Measurements from ENCODE around the gene BIRC5.
A peak's percentile ranks its signal among the peaks of the same experiment; 100 is the strongest.
"Not testable (repeated sequence)": the region's sequence is repeated elsewhere in the genome, so short reads cannot be mapped to it uniquely, and the experiment has no call there.

BIRC5 gene

DNA sequence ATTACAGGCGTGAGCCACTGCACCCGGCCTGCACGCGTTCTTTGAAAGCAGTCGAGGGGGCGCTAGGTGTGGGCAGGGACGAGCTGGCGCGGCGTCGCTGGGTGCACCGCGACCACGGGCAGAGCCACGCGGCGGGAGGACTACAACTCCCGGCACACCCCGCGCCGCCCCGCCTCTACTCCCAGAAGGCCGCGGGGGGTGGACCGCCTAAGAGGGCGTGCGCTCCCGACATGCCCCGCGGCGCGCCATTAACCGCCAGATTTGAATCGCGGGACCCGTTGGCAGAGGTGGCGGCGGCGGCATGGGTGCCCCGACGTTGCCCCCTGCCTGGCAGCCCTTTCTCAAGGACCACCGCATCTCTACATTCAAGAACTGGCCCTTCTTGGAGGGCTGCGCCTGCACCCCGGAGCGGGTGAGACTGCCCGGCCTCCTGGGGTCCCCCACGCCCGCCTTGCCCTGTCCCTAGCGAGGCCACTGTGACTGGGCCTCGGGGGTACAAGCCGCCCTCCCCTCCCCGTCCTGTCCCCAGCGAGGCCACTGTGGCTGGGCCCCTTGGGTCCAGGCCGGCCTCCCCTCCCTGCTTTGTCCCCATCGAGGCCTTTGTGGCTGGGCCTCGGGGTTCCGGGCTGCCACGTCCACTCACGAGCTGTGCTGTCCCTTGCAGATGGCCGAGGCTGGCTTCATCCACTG, at the start of gene BIRC5:
TSS of gene BIRC5 (plus strand) at position 238 of the 690 bp plus-strand sequence. CDS start at position 302, 64 bp downstream.
- no peak for DNase-seq (ENCODE audit: low read depth, low spot score)

DNA sequence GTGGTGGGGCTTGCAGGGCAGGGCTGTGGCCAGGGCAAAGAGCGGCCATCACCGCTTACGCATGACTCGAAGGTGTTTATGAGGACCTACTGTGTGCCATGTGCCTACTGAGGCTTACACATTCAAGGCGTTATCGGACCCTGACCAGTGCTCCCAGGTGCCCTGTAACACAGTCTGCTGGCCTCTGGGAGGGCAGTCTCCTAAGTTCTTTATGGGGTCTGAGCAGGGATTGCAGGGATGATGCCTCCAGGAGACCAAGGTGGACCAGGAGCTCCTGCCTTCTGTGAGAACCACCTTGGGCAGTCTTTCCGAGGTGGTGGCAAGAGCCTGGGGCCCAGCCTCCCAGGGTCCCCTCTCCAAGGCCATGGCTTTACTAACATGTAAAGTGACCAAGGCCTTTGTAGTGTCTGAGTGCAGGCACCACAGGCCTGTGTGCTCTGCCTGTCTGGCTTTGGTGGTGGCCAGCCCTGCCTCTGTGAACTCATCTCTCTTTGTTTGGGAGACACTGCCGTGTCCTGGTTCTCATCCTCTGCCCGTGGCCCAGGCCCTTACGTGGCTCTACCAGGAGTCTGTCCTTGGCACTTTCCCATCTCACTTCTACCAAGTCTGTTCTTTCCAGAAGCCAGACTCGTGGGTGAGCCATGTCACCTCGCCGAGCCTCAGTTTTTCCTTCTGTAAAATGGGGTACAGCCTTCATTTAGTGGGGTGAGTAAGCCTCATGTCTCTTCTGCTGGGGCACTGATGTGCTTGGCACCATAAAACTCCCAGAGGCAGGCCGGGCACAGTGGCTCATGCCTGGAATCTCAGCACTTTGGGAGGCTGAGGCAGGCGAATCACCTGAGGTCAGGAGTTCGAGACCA, 49.1 kb upstream of the BIRC5 start:
- DNase-seq (ENCODE audit: low read depth, low spot score), result no peak

DNA sequence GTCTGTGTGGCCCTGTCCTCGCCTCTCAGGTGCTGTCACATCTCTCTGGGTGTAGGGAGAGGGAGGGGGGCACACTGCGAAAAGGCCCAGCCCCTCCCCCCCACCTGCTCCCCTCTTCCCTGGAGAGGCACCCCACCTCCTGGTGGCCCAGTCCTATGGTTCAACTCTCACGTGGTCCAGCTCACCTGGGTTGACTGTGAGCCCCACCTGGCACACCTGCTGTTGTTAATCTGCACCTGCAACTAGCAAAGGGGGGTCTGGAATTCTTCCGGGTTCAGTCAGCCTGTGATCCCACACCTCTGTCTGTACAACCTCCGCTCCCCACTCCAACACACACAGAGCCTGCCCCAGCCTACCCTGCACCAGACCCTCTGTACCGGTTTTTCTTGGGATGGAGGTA, 47.6 kb upstream of the BIRC5 start:
- DNase-seq (ENCODE audit: low read depth, low spot score), result no peak

DNA sequence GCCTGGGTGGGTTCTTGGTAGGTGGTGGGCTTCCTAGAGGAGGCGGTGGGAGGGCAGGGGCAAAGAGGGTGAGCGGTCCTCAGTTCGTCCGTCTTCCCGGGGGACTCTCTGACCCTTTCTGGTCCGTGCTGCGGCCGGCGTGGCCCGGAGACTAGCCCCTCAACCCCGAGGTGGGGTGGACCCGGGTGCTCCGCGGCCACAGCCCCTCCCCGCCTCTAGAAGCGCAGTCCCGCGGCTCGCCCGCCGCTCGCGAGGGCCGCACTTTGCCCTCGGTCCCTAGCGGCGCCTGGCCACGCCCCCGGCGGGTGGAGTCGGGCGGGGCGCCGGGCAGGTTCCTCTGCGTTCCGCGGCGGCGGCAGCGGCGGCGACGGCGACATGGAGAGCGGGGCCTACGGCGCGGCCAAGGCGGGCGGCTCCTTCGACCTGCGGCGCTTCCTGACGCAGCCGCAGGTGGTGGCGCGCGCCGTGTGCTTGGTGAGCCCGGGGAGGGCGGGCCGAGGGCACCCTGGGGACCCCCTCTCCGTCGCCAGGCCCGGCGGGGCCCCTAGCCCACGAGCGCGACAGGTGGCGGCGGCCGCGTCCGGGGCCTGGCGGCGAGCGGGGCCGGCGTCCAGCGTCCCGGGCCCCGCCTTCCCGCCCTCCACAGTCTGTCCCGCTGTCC, 45.7 kb upstream of the BIRC5 start, which contains the start of gene SYNGR2:
TSS of gene SYNGR2 (plus strand) at position 340 of the 661 bp plus-strand sequence. CDS start at position 376, 36 bp downstream.
- no peak for DNase-seq (ENCODE audit: low read depth, low spot score)

DNA sequence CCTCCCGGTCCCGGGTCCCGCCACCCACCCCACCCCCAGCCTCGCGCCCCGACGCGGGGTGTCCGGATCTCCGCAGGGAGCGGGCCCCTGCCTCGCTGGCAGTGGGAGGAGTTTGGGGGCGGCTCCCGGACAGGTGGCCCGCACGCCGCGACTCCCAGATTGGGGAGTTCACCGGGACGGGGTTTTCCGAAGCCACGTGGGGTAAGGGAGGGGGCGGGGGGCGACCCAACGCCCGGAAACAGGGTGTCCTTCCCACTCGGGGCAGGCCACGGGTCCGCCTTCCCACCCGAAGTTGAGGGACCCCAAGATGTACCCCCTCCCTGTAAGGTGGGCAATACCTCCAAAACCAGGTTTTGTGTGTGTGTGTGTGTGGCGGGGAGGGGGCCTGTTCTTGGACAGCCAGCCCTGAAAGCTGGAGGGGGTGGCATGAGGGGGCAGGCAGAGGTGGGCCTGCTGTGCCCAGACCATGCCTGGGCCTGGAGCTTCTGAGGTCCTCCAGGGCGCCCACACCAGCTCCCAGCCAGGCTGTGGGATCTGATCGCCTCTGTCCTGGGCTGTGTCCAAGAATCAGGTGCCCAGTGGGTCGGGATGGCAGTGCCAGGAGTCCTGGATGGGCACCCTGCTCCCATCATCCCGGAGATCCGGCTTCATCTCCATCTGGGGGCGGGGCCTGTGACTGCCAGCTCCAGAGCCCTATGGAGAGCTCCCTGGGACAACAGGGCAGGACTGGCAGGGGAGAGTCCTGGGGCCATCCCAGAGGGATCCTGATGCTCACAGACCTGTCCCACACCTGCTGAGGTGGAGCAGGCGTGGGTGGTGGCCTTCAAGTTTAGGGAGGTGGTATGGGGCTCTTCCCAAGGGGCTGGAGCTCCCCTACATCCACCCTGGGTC, 44.9 kb upstream of the BIRC5 start:
- no peak for DNase-seq (ENCODE audit: low read depth, low spot score)

DNA sequence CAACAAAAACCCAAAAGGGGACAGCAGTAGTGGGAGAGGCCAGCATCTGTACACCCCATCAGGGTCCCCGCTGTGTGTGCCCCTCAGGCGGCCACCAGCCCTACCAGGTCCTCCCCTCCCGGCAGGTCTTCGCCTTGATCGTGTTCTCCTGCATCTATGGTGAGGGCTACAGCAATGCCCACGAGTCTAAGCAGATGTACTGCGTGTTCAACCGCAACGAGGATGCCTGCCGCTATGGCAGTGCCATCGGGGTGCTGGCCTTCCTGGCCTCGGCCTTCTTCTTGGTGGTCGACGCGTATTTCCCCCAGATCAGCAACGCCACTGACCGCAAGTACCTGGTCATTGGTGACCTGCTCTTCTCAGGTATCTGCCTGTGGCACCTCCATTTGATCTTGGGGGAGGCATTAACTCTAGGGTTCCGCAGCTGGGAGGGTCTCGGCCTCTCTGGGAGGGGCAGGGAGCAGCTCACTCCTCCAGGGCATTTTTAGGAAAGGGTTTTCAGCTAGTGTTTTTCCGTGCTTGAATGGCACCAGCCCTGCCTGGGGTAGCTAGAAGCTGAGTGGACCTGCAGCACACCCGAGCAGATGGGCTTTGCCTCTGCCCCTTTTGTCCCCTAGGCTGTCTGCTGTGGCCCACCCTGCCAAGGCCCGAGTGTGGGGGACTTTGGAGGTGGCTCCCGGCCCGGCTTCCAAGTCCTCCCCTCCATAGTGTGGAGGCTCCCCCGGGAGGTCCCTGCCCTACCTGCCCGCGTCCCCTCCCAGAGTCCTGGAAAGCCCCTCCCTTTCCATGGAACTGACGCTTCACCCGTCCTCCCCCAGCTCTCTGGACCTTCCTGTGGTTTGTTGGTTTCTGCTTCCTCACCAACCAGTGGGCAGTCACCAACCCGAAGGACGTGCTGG, 43.1 kb upstream of the BIRC5 start:
- DNase-seq (ENCODE audit: low read depth, low spot score), result no peak

DNA sequence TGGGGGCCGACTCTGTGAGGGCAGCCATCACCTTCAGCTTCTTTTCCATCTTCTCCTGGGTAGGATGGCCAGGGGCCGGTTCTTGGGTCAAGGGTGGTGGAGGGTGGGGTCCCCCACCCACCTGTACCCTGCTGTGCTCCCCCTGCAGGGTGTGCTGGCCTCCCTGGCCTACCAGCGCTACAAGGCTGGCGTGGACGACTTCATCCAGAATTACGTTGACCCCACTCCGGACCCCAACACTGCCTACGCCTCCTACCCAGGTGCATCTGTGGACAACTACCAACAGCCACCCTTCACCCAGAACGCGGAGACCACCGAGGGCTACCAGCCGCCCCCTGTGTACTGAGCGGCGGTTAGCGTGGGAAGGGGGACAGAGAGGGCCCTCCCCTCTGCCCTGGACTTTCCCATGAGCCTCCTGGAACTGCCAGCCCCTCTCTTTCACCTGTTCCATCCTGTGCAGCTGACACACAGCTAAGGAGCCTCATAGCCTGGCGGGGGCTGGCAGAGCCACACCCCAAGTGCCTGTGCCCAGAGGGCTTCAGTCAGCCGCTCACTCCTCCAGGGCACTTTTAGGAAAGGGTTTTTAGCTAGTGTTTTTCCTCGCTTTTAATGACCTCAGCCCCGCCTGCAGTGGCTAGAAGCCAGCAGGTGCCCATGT, 42.3 kb upstream of the BIRC5 start:
- DNase-seq (ENCODE audit: low read depth, low spot score), result not testable (repeated sequence)

DNA sequence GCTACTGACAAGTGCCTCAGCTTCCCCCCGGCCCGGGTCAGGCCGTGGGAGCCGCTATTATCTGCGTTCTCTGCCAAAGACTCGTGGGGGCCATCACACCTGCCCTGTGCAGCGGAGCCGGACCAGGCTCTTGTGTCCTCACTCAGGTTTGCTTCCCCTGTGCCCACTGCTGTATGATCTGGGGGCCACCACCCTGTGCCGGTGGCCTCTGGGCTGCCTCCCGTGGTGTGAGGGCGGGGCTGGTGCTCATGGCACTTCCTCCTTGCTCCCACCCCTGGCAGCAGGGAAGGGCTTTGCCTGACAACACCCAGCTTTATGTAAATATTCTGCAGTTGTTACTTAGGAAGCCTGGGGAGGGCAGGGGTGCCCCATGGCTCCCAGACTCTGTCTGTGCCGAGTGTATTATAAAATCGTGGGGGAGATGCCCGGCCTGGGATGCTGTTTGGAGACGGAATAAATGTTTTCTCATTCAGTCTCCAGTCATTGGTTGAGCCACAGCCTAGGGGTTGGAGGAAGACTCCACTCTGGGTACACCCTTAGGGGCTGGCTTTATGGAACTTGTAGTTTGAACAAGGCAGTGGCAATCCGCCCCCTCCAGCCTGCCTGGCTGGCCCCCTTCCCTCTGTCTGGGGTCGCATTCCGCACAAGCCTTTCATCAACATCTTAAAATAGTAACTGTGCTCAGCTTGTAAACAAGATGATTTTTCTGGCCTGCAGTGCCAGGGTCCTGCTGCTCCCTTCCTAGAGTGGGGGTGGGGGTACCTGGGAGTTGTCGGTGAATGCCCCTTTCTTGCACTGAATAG, 41.6 kb upstream of the BIRC5 start:
- DNase-seq (ENCODE audit: low read depth, low spot score), result no peak

DNA sequence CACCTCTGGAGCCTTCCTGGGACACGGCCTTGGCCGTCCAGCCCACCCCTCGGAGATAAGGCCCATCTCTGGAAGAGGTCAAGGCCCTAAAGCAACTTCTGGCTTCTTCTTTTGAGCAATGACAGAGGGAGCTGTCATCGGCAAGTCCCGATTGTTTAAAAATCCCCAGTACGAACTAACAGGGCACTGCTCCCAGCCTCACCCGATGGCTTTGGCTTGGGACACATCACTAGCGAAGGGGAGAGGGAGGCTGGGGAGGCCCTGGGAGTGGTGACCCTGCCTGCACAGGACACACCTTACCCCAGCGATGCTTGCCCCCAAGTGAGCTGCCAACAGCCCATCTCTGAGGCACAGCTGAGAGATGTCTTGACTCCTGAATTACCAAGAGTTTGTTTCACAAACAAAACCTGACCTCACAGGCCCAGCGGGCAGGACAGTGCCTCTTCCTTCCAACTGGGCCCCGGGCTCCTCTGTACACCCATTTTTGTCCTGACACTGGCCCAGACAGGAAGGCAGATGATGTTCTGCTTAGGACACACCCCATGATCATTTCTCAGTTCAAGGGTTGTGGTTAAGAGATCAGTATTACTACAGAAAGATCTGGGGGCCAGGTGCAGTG, 40.8 kb upstream of the BIRC5 start:
- no peak for DNase-seq (ENCODE audit: low read depth, low spot score)

DNA sequence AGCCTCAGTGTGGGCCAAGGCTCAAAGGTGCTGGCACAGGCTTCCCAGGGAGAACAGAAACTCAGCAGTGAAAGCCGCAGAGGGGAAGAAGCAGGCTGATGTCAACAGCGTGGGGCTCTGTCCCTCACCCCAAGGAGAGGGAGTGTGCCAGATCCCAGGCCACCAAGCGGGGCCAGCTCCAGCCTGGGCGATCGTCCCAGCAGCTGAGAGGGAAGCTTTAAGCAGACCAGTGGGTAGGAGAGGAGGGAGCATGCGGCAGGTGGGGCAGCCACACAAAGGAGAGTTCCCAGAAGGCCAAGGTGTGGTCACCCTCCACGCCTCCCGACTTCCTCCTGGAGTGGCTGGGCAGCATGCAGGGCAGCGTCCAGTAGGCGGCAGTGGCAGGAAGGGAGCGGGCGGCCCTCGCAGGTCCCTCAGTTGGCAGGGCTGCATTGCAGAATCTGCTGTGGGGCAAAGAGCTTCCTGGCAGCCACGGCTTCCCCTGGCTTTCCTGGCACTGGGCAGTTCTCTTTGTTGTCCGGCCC, 39.6 kb upstream of the BIRC5 start:
- DNase-seq (ENCODE audit: low read depth, low spot score), result no peak

DNA sequence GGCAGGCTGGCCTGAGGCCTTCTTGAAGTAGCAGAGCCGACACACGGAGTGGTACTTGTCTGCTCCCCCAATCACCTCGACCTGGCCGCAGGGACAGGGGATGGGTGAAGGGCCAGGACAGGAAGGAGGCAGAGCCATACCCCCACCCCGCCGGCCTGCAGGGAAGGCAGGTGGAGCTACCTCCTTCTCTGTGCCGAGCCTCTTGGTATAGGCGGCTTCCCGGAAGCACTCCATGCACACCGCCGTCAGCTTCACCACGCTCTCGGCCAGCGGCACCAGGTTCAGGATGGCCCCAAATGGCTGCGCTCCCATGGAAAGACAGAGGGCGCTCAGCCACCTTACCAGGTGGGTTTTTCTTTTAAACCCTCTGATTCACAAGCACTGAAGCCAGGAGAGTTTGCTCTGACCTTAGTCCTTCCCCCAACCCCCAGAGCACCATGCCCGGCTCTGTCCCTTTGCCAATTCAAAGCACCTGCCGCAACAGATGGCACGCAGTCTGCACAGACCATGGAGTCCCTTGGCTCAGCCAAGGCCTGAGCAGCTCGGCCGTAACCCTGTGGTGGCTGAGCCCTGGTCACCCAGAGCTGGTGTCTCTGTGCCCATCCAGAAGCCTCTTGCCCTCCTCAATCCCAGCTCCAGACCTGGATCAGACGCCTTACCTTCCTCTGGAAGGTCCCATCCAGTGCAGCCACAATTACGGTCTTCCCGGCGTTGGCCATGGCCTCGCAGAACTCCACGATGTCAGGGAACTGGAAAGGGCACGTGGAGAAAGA, 39.0 kb upstream of the BIRC5 start:
- no peak for DNase-seq (ENCODE audit: low read depth, low spot score)

DNA sequence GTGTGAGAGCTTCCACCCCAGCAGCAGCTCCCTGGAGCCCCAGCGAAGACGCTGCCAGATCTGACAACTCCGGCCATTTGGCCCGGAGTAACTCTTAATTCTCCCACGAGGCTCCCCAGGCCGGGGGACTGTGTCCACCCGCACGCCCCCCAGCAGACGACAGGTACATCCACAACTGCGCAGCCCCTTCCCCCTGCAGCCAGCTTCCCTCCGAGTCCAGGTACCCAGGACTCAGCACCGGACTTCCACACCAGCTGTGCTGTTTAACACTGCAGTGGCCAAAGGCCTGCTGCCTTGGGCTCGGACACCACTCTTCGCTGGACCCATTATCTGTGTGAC, 38.4 kb upstream of the BIRC5 start:
- DNase-seq (ENCODE audit: low read depth, low spot score), result no peak

DNA sequence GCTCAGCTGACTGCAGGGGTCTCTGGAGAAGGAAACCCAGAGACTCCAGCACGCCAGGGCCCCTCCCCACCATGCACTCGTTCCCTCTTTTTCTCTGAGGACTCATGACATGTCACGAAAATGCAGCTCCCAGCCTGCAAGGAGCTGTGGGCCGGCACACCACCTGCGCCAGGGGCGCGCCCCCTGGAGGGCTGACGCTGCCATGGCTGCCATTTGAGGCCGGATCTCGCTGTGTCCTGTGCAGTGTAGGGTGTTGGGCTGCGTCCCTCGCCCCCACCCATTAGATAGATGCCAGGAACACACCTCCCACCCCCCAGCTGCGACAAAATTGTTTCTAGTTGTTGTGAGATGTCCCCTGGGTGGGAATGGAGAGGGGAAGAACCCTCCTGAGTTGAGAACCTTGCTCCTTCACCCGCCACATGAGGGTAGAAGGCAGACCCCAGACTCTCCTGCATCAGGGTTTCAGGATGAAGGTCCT, 37.5 kb upstream of the BIRC5 start:
- DNase-seq (ENCODE audit: low read depth, low spot score), result no peak

DNA sequence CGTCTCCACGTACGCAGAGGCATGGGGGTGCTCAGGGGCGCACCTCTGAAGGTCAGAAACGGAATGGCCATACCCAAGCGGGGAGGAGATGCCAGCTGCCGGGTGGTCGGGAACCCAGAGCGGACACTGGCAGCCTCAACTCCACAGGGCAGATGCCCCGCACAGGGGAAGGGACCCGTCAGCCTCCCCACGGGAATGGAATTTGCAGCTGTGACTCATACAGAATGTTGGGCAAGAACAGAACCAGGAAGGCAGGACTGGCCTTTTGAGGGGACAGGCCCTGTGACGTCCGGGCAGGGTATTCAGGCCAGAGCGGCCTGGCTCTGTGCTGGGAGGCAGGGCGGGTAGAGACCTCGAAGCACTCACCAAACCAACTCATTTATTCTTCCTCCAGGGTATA, 34.7 kb upstream of the BIRC5 start:
- DNase-seq (ENCODE audit: low read depth, low spot score), result no peak

DNA sequence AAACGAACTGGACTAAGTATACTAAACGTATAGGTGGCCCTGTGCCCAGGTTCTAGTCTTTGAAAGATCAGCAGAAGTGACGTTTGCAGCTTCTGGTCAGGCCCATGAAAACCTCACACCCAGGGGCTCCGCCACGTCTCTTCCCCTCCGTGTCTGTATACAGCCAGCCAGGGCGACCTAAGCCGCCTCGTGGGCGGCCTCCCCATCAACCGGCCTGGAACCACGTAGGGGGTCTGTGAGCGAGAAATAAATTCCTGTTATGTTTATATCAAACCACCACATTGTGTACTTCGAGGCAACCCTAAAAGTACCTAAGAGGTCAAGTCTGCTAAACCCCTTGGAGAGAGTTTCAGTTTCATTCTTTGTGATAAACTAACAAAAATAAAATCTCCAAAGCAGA, 34.0 kb upstream of the BIRC5 start:
- peak; percentile 38 for DNase-seq (ENCODE audit: low read depth, low spot score)

DNA sequence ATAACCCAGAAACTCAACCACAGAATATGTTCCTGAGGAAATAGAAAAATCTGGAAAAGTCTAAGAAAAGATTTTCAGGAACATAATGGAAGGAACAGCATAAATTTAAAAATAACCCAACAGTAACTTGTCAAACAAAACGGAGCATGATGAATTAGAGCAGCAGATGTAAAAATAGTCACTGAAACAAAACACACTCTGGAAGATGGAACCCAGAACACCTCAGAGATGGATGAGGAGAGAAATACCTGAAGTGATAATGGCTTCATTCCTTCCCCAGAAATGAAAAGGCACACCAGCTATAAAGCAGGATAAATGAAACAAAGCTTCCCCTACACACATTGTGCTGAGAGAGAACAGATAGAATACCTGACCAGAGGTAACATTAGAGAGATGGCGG, 33.5 kb upstream of the BIRC5 start:
- DNase-seq (ENCODE audit: low read depth, low spot score), result no peak

DNA sequence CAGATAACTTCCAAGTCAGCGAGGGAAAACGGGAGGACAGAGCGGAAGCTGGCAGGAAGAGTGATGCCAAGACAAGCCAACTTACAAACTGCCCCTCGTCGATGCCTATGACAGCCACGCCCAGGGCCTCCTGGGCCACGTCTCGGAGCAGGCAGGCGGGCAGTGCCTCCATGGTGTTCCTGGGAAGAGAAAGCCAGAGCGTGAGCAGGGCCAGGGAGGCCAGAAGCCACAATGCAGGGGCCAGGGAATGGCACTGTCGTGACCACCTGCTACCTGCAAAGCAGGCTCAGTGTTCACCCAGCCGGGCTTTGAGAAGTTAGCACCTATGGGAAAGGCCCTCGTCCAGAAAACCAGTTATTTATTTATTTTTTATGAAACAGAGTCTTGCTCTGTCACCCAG, 31.5 kb upstream of the BIRC5 start:
- DNase-seq (ENCODE audit: low read depth, low spot score), result no peak

All from brain pericyte (primary cell).